GM19035 (cell line): ENCODE data around the gene SUSD3.
A peak's percentile ranks its signal among the peaks of the same experiment; 100 is the strongest.

Experiments used
- ATAC-seq: cut with Tn5 transposase; IDR thresholded peaks from one replicate; pipeline ENCODE4 v1.9.1; 2021; ENCODE audit not compliant: unreplicated experiment

SUSD3 gene

DNA sequence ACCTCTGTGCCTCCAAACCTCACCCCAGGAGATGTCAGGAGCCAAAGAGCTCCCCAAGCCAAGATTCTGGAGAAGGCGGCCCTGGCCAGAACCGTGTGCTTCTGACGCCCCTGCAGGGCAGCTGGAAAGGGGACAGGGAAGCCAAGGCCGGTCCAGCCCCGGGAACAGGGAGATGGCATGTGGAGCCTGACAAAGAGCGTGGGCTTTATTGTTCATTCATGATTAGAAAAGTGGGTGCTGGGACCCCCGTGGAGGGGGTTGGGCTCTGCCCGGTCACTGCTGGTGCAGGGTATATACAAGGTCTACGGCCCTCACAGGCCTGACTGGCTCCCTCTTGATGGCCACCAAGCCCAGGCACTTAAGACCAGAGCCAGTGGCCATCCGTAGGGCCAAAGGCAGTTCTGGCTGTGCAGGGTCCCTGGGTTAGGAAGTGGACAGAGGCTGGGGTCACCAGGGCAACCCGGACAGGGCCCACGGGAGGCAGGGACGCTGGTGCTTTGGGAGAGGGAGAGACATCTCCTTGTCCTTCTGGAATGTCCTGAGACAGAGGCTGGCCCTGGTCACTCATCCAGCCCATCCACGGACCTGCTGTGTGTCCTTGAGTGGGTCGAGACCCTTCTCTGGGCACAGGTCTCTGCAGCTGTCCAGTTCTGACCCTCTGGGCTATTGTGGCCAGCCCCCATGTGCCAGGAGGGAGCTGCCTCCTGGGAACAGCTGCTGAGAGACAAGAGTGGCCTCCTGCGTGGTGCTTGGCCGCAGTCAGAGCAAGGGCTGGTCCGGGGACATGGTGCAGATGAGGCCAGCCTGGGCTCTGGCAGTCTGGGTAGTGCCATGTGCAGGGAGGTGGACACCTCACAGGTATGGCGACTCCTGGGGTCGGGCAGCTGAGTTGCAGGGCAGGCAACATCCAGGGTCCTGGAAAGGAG lies 63.1 kb downstream of the SUSD3 start:
- ATAC-seq, result no peak

DNA sequence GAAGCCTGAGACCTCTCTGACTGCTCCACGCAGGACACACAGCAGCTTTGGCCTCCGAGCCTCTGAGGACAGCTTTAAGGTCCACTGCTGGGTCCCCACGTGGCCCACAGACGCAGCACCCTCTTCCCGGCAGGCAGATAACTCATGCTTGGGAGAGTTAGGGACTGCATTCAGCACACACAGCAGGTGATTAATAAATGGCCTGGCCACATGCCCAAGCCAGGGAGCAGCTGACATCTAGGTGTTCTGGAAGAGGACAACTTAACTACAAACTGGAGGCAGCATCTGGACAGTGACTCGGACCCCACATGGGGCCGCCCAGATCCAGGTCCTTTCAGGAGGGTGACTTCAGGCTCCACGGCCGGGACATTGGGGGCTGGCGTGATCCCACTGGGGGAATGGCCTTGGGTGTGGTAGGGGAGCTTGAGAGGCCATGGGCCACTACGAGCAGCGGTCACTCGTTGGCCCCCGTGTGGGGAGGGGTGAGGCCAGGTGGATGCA lies 64.3 kb downstream of the SUSD3 start:
- no peak for ATAC-seq

DNA sequence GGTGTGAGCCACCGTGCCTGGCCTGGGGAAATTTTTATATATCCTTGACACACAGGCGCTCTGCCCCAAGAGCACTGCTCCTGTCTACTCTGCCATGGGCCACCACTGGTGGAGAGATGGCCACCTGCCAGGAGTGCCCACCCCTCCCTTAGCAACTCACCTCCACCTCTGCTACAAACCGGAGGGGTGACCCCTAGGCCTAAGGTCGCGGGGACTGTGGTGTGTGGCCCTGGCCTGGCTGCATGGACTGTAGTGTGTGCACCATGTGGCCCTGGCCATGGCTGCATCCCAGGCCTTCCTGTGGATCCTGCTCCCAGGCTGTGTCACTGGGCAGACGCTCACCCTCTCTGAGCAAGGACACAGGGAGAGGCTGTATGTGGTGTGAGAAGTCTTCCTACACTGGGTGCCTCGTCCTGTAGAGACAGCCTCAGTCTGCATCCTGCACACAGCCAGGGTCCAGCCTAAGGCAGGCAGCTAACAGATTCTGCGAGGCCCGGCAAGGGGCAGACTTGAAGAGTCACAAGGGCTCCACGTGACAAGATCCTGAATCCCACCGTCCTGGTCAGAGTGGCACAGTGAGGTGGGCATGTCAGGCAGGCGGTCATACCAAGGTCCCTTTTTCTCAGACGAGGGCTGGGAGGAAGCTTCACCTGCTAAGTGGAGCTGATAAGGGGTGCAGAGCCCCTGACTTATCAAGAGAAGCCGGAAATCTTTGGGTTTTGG lies 65.2 kb downstream of the SUSD3 start:
- ATAC-seq, result no peak

DNA sequence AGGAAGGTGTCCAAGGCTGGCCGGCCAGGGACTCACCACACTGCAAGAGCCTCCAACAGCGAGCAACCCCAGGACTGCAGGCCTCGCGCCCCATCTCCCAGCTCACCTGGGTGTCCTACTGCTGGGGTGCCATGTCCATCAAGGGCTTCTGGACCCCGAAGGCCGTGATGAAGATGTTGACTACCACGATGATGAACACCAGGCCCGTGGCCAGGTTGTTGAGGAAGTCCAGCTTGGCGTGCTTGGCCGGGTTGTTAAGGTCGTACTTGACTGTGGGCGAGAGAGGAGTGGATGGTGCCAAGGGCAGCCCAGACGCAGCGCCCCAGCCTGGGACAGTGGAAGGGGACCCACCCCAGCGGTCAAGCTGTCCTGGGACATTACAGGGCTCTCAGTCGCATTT lies 66.3 kb downstream of the SUSD3 start:
- no peak for ATAC-seq

DNA sequence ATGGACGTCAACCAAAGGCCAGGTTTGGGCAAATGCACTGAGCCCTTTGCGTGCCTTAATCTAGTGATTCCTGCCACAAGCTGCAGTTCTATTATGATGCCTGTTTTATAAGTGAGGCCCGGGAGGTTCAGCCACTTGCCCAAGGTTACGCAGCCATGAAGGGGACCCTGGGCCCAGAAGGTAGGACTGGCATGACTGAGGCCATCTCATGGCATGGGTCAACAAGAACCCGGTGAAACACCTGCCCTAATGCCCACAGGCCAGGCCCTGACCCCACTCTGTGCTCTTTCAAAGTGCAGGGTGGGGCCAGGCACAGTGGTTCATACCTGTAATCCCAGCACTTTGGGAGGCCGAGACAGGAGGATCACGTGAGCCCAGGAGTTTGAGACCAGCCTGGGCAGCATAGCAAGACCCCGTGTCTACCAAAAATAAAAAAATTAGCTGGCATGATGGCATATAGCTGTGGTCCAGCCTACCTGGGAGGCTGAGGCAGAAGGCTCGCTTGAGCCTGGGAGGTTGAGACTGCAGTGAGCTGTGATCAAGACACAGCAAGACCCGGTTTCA lies 66.9 kb downstream of the SUSD3 start:
- no peak for ATAC-seq

DNA sequence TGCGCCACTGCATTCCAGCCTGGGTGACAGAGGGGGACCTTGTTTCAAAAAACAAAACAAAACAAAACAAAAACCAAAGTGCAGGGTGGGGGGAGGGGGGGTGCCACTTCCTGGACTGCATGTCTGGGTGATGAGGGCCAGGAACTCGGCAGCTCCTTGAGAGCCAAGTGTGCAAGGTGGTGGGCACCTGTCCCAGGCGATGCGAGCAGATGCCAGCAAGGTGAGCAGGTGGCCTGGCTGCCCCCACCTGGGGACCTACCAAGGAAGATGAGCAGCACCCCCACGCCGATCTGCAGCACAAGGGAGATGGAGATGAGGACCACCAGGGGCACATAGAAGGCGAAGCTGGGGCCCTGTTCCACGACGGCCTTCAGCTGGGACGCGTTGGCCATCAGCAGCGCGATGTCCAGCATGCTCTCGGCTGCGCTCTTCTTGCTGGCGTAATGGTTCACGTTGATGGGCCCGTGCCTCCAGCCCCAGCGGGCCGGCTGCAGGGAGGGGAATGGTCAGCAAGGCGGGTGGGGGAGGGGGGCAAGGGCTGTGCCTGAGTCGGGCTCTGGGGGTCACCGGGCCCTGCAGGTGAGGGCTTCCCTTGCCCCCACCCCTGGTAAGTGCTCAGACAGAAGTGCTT lies 67.8 kb downstream of the SUSD3 start:
- ATAC-seq, result no peak

DNA sequence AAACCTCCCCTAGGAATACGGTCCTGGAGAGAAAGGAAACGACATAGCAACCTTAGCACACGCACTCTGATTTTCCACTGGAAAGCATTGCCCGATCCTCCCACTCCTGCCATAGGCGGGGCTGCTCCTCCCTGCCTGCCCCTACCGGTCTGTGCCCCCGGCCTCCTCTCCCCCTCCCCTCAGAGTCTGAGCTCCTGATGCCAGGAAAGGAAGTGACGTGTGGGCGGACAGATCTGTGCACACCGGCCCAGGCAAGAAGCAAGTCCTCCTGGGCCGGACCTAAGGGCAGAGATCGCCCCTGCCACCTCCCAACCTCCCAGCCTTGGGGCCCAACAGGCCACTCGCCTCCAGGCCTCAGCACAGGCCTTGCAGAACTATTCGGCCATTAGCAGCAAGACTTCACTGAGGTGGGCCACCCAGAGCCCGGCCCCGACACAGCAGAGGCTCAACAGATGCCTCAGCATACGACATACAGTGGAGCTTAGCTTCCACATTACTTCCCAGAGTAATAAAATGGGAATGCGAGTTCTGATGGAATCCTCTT lies 68.4 kb downstream of the SUSD3 start:
- ATAC-seq, result no peak

DNA sequence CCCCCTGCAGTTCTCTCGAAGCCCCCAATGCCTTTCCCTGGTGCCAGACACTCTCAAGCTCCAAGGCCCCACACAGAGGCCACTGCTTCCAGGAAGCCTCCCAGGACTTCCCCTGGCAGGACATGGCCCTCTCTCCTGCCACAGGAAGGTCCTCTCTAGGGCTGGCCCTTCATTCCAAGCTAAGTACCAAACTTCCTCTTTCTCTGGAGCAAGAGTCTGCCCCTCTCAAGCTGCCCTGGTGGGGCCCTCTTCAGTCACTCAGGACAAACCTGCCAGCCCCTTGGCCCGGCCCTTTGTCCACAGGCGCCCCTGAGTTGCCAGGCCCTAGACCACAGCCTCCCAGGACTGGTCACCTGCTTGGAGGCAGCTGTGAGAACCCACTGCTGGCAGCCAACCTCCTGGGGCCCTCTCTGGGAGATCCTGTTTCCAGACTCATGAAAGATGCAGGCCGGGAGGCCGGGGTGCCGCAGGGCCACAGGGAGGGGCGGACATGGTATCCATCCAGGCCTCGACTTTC lies 69.0 kb downstream of the SUSD3 start:
- no peak for ATAC-seq

DNA sequence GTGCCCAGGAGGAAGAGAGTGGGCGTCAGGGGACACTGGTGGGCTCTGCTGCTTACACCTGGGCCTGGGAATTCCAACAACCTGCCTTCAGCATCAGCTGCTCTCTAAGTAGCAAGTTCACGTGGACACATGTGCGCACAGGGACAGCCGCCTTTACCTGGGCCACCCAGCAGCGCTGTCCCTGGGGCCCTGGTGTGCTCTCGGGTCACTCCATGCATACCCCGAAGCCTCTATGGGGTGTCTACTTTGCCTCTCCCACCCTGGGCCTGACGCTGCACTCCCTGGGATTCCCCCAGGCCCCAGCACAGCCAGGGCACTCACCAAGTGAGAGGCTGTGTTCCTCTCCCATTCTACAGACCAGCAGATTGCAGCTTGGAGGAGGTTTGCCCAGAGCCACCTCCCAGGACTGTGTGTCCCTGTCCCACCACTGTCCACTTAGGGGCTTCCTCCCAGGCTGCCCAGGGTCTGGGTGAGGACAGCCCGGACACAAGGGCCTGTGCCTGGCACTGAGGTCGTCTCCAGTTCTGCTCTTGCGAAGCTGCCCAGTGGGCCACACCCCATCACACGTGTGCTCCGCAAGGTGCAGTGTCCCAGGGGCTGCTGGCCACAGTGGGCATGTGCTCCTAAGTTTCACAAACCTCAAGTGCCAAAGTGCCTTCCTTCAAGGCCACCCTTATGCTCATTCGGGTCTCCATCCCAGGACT lies 69.7 kb downstream of the SUSD3 start:
- ATAC-seq, result no peak

DNA sequence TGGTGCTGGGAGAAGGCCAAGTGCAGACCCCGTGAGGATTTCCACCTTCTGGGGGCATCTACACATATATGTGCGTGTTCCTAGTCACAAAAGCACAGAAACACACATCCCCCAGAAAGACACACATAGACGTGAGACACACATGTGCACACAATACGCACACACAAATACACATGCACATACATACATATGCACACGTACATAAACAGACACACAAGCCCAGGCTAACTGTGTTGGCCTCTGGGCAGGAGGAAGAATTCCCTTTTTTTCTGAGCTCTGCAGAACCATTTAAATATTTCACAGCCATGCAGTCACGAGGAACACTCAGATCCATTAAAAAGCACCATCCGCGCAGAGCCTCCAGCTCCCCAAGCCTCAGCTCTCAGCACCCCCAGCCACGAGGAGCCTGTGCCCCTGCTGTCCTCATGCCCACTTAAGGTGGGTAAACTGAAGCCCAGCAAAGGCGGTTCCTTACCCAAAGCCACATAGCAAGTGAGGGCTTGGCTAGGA lies 70.3 kb downstream of the SUSD3 start:
- no peak for ATAC-seq

DNA sequence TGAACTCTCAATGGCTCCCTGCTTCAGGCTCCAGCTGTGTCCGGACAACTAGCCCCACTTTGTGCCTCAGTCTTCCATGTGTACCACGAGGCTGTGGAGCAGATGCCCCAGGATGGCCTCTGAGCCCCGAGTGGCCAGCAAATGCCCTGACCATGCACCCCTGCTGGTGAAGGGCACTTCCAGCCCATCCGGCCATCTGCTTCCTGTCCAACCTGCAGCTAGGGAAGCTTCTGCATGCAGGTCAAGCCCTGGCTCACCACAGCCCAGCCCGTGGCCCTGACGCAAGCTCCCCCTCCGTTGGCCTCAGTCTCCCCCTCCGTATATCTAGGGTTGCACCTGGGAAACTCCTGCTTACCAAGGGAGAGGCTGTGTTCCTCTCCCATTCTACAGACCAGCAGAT lies 70.8 kb downstream of the SUSD3 start:
- ATAC-seq, result no peak

DNA sequence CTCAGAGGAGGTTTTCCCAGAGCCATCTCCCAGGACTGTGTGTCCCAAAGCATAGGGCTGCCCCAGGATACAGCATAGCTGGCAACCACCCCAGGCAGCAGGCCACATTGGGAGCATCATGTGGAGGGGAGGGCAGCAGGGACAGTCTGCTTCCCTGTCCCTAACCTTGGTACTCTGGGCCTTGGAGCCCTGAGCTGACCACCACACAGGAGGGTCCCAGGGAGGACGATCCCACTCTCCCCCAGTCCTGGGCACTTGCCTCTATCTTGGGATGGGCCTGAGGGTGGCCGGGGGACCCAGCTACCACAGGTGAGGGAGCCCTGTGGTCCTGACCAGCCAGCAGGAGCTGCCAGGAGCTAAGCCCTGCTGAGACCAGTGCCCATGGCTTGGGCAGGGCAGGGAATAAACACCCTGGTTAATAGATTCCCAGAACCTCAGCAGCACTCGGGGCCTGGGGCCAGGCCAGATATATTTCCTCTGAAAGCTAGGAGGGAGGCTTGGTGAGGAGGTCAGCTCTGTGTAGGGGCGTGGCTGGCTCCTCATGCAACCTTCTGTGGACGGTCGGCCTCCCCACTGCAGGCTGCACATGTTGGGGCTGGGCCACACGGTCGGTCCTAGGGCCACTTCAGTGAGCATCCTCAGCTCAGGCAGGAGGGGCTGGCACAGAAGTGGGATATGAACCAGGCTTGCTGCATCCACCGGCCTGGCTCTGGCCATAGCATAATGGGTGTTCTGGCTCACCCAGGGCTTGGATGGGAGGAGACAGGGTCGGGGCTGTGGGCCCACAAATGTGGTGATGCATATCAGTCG lies 71.4 kb downstream of the SUSD3 start:
- no peak for ATAC-seq

DNA sequence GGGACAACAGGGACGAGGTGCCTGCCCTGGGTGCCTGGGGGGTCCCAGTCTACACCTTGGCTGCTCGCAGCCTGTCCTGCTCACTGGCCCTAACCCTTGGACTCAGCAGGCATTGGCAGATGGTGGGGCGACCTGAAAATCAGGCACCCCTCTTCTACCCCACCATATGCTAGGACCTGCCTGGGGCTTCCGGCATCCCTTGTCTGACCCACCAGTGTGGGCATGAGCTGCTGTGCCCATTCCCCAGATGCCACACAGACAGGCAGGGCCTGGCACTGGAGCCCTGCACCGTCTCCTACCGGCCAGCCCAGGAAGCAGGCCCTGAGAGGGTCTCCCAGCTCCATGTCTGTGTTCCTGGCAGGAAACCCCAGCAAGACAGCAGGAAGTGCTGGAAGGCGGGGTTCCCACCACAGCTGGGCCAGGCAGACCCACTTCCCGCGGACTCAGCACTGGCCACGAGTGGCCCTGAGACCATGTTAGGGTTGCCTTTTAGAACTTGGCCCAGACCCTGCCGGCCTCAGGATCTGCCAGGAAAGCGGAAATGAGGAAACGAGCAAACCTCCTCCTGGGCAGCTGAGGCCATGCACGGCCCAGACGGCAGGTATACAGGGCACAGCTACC lies 72.5 kb downstream of the SUSD3 start:
- no peak for ATAC-seq

DNA sequence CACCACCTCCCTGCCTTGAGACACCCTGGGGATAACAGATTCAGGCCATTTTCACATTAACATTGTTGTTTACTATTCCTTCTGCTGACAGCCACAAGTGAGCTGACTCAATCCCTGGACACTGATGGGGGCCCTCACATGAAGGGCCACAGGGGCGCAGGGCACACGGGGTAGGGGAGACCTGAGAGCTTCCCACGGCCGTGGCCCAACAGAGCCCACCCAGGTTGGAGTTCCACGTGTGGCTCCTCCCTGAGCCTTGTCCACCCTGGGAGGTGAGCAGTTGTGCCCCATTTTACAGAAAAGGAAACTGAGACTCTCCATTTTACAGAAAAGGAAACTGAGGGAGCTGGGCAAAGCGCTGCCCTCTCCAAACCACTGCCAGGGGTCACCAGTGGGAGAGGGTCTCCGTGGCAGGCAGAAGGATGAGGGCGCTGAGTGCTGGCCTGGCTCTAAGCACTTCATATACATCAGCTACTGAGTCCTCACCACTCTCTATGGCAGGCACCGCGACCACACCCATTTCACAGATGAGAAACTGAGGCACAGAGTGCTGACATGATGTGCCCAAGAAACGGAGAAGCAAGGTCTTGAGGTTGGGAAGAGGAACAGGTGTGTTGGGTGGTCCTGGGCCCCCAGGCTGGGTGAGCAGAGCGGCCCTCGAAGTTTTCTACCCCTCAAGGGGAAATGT lies 73.2 kb downstream of the SUSD3 start:
- no peak for ATAC-seq

DNA sequence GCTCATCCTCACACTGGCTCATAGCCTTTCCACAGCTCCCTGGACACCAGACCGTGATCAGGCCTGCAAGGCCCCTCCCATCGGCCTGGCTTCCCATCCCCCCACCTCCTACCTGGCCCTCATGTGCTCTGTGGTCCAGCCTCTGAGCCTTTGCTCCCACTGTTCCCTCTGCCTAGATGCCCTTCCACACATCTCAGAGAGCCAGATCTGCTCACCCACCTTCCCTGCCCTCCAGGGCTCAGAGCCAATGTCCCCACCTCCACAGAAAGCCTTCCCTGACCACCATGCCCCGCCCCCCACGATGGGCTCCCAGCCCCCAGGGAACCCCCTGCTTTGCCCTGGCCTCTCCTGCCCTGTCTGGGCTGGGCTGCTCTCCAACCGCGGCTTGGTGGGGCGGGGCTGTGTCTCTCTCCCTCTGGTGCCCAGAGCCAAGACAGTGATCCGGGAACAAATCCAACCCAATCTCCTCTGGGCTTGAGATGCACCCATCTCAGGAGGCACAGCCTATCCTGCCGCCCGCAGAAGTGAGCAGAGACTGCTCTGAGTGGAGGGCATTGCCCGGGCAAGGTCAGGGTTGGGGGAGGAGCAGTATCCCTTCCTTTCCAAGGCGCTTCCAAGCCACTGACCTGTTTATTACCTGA lies 73.9 kb downstream of the SUSD3 start:
- no peak for ATAC-seq

DNA sequence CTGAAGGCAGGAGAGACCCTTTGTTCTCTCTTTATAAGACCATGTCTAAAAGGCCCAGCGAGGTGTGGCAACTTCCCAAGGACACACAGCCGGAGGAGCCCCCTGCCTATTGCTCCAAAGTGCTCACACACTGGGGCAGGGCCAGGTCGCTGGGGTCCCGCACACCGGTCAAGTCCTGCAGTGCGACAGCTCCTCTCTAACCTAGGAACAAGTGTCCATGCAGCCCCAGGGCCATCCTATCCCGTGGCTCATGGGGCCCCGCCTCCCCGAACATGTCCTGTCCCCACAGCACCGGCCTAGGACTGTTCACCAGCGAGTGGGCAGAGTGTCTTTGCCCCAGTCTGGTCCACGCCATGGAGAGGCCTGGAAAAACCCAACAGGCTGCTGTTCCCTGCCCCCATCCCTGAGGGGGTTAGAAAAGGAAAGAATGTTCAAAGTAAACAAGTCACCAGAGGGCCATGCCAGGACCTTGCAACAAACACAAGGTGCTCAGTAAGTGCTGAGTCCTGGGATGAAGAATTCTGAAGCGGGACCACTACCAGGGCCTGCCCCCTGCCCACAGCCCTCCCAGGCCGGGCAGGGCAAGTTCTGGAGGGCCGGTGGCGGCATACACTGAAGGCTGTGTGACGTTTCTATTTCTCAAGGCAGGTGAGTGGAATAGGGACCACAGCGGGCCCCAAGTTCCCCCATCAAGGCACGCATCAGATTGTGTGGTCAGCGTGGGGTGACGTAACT lies 74.6 kb downstream of the SUSD3 start:
- no peak for ATAC-seq

DNA sequence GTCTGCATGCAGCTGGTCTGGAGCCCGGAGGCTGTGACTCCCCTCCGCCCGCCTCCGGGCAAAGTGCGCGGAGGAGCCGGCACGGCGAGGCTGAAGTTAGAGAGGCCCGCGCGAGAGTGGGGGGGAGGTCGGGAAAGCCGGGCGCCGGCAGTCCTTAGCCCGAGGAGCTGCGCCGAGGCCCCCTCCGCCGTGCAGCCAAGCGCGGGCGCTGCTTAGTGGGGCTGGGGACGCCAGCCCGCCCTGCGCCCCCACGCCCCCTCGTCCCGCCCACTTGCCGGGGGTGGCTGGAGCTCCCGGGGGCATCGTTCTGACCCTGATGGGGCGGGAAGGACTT lies 75.1 kb downstream of the SUSD3 start:
- peak; percentile 50 for ATAC-seq
